K562 (cell line): Measurements from ENCODE around the gene DHTKD1.

Source experiments
- CHD2 ChIP-seq: IDR thresholded peaks from 2 replicates; pipeline ENCODE4 v1.6.1; 2011; ENCODE audit warnings: low read depth, low read length
- CREB1 ChIP-seq, 2 experiments: sonication (generic) in 1 of 2; formaldehyde crosslinking in 1 of 2; IDR thresholded peaks; 2 replicates each; pipeline versions ENCODE4 v1.6.1 to v1.8.0; 2012 to 2022; ENCODE audit warnings: inconsistent platforms in 1 of 2, mild to moderate bottlenecking in 1 of 2, missing genetic modification reagents in 1 of 2, moderate library complexity in 1 of 2
- ESRRA ChIP-seq: fragments of 450-650 bp; IDR thresholded peaks from 2 replicates; pipeline ENCODE4 v1.6.1; 2014; ENCODE audit warnings: low read depth, mild to moderate bottlenecking, moderate library complexity, borderline replicate concordance
- FOXM1 ChIP-seq, 2 experiments: fragments of 450-650 bp in 1 of 2; sonication (generic) in 1 of 2; formaldehyde crosslinking in 1 of 2; IDR thresholded peaks; 2 replicates each; pipeline versions ENCODE4 v1.6.1 to v1.9.0; 2017 to 2022; ENCODE audit warnings: low read depth in 2 of 2, mild to moderate bottlenecking in 2 of 2, missing genetic modification reagents in 1 of 2, moderate library complexity in 1 of 2
- RFX7 ChIP-seq: fragments of 250-450 bp; sonication (Bioruptor Pico); IDR thresholded peaks from 2 replicates; pipeline ENCODE4 v1.5.1; 2021; ENCODE audit warnings: mild to moderate bottlenecking
- ZBTB1 ChIP-seq: sonication (generic); formaldehyde crosslinking; IDR thresholded peaks from 2 replicates; pipeline ENCODE4 v1.8.1; 2023; ENCODE audit warnings: missing genetic modification reagents, low read depth, mild to moderate bottlenecking, borderline replicate concordance
- ZNF121 ChIP-seq: sonication (generic); formaldehyde crosslinking; conservative IDR thresholded peaks from 2 replicates; pipeline ENCODE4 v1.8.0; 2022; ENCODE audit warnings: missing genetic modification reagents
- ZNF133 ChIP-seq: fragments of 250-450 bp; sonication (Bioruptor Pico); IDR thresholded peaks from 2 replicates; pipeline ENCODE4 v1.4.0; 2020; ENCODE audit warnings: mild to moderate bottlenecking
- ZSCAN29 ChIP-seq: fragments of 450-650 bp; IDR thresholded peaks from 2 replicates; pipeline ENCODE4 v1.6.1; 2017

DNA sequence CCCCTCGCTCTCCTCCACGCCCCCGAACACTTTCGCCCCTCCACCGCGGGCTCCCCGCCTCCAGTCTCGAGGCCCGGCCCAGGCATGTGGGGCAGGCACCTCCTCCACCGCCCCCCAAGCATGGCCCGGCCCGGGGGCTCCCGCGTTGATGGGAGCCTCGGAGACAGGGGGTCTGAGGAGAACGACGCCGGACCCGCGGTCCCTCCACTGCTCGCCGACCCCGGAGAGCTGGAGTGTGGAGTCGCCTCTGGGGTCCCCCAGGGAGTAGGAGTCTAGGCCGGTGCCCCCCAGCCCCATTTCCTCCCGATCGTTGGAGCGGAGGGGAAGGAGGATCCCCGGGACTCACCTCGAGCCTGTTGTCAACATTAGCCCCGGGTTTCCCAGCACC lies 26.4 kb upstream of the DHTKD1 start:
- TF ChIP-seq CREB1 (IDR thresholded peaks at IDR 0.05) (no peak), CREB1 (CRISPR knock-in tag; IDR thresholded peaks at IDR 0.05) (no peak), ZNF133 (no peak), ZSCAN29 (no peak), ZBTB1 (CRISPR knock-in tag) (0 out of 2 replicates have a peak, but pooled peaks have one; percentile 37), CHD2 (no peak), ESRRA (no peak), ZNF121 (CRISPR knock-in tag) (no peak), RFX7 (CRISPR knock-in tag) (no peak), FOXM1 (IDR thresholded peaks at IDR 0.05; ENCODE audit: low read depth) (no peak), FOXM1 (CRISPR knock-in tag; IDR thresholded peaks at IDR 0.05; ENCODE audit: low read depth) (peak; percentile 48; the same call in 1 of the 2 replicates)
